GM06990 (cell line): ENCODE results near the gene CDC14A.

Source experiments
- DNase-seq: peaks from one replicate; pipeline ENCODE4 v3.0.0-alpha.2; 2011; ENCODE audit not compliant: insufficient read length; ENCODE audit errors: extremely low read depth
- H3K27me3 ChIP-seq: replicated peaks from 2 replicates; pipeline ENCODE4 v1.6.0; 2011; ENCODE audit warnings: low read length; ENCODE audit not compliant: control insufficient read depth, insufficient read depth
- H3K36me3 ChIP-seq: 2 replicates; pipeline ENCODE4 v1.5.1; 2011; ENCODE audit warnings: low read length; ENCODE audit not compliant: control insufficient read depth, insufficient read depth
- H3K4me3 ChIP-seq: replicated peaks from 2 replicates; pipeline ENCODE4 v1.5.1; 2011; ENCODE audit warnings: low read depth, mild to moderate bottlenecking, control low read depth, low read length
- TF ChIP-seq, protein P1 (sequence below): IDR thresholded peaks from 2 replicates; pipeline ENCODE4 v1.5.1; 2011; ENCODE audit warnings: low read length, control low read depth, mild to moderate bottlenecking, inconsistent platforms; ENCODE audit not compliant: insufficient read depth, poor library complexity, severe bottlenecking

Gene CDC14A

DNA sequence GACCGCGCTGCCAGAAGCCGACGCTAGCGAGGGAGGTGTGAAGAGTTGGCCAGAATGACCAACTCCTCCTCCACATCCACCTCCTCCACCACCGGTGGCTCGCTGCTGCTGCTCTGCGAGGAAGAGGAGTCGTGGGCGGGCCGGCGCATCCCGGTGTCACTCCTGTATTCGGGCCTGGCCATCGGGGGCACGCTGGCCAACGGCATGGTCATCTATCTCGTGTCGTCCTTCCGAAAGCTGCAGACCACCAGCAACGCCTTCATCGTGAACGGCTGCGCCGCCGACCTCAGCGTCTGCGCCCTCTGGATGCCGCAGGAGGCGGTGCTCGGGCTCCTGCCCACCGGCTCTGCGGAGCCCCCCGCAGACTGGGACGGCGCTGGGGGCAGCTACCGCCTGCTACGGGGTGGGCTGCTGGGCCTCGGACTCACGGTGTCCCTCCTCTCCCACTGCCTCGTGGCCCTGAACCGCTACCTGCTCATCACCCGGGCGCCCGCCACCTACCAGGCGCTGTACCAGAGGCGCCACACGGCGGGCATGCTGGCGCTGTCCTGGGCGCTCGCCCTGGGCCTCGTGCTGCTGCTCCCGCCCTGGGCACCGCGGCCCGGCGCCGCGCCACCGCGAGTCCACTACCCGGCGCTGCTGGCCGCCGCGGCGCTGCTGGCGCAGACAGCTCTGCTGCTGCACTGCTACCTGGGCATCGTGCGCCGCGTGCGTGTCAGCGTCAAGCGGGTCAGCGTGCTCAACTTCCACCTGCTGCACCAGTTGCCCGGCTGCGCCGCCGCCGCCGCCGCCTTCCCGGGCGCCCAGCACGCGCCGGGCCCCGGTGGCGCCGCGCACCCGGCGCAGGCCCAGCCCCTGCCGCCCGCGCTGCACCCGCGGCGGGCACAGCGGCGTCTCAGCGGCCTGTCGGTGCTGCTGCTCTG is 186.9 kb downstream of the CDC14A start:
- H3K36me3 ChIP-seq, result no peaks in the 10 kb centered on the region
- H3K4me3 ChIP-seq, result peak overlapping the region; percentile 42
- TF ChIP-seq, protein P1, sequence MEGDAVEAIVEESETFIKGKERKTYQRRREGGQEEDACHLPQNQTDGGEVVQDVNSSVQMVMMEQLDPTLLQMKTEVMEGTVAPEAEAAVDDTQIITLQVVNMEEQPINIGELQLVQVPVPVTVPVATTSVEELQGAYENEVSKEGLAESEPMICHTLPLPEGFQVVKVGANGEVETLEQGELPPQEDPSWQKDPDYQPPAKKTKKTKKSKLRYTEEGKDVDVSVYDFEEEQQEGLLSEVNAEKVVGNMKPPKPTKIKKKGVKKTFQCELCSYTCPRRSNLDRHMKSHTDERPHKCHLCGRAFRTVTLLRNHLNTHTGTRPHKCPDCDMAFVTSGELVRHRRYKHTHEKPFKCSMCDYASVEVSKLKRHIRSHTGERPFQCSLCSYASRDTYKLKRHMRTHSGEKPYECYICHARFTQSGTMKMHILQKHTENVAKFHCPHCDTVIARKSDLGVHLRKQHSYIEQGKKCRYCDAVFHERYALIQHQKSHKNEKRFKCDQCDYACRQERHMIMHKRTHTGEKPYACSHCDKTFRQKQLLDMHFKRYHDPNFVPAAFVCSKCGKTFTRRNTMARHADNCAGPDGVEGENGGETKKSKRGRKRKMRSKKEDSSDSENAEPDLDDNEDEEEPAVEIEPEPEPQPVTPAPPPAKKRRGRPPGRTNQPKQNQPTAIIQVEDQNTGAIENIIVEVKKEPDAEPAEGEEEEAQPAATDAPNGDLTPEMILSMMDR, result peak; percentile 30
- DNase-seq, result peak; percentile 53
- peaks cover 4% of the 10 kb centered on the region for H3K27me3 ChIP-seq

DNA sequence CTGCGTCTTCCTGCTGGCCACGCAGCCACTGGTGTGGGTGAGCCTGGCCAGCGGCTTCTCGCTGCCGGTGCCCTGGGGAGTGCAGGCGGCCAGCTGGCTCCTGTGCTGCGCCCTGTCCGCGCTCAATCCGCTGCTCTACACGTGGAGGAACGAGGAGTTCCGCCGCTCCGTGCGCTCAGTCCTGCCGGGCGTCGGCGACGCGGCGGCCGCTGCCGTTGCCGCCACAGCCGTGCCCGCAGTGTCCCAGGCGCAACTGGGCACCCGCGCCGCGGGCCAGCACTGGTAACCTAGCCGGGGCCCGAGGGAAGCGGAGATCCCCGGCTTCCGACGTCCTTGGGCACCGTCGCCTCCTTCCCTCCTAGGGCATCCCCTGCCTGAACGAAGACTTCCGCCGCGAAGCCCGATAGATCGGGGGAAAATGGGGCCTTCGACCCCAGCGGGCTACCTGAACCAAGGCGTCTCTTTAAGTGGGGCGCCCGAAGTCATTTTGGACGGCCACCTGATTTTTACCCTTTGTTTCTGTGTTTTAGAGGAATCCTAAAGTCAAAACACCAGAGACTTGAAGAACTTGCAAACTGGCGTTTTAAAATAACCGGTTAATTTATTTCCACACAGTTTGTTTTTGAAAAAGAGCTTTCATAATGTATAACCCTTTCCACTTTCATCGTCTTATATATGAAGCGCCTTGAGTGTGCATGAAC is 187.7 kb downstream of the CDC14A start:
- H3K4me3 ChIP-seq, result peak overlapping the region; percentile 39; the same call in 1 of the 2 replicates
- DNase-seq, result no peak
- TF ChIP-seq, protein P1, result no peak
- H3K27me3 ChIP-seq, result peaks cover 4% of the 10 kb centered on the region
- no peaks in the 10 kb centered on the region for H3K36me3 ChIP-seq

DNA sequence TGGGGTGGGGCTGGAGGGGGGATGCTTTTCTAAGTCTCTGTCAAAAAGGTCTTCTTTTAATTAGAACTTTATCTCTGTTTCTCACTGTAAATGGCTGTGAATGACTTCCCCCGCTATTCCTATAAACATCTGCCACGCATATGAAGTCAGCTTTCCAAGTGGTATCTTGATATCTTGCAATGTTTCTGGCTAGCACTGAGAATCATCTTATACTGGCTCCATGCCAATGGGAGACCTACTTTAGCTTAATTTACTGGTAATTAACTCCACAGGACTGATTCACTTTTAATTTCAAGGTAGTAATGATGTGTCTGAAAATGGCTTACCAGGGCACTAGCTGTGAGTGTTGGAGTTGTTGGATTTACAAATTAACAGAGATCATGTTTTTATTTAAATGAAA is 190.0 kb downstream of the CDC14A start:
- TF ChIP-seq, protein P1, result no peak
- no peak for DNase-seq
- peaks cover 4% of the 10 kb centered on the region for H3K27me3 ChIP-seq
- no peaks in the 10 kb centered on the region for H3K36me3 ChIP-seq
- H3K4me3 ChIP-seq, result no peak overlapping the region

DNA sequence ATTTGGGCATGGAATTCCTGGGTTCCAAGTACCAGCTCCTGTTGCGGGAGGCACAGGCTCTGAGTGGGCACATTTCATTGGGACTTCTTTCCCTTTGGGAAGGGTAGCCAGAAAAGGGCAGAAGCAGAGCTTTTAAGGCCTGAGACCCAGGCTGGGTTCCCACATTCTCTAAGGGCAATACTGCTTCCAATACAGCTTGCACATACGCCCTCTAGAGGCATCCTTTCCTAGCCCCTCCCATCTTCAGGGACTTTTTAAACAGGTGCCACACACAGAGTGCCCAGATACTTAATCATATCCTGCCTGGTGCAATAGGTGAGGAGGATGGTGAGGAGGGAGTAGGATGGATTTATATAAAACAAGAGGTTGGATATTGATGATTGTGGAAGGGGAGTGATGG is 191.3 kb downstream of the CDC14A start:
- H3K36me3 ChIP-seq, result no peaks in the 10 kb centered on the region
- TF ChIP-seq, protein P1, result peak; percentile 88
- H3K4me3 ChIP-seq, result no peak overlapping the region
- no peak for DNase-seq
- H3K27me3 ChIP-seq, result peaks cover 2% of the 10 kb centered on the region; the same call in 1 of the 2 replicates

DNA sequence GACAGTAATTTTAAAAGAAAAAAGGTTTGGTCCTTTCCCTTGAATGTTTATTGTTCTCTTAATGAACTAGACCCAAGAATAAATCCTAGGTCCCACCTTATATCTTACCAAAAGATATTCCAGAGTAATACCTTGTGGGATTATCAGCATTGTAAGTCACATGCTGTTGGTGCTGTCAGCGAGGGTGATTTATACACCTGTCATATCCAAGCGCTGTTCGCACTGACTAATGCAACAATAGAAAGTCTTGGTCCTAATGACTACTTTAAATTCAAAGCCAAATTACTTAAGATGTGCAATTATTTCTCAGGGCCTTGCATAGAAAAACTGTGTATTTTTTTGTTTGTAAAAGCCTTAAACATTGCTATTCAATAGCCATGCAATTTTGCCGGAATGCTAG is 192.5 kb downstream of the CDC14A start:
- no peak overlapping the region for H3K4me3 ChIP-seq
- no peak for DNase-seq
- no peaks in the 10 kb centered on the region; the same call in 1 of the 2 replicates for H3K27me3 ChIP-seq
- no peaks in the 10 kb centered on the region for H3K36me3 ChIP-seq
- TF ChIP-seq, protein P1, result no peak
